Measurements from ENCODE around the gene GALNS. TPM values are rescaled to one million over a fixed set of nuclear protein-coding genes. Genes with fewer than 3 reads are reported as not detected.
A peak's percentile ranks its signal among the peaks of the same experiment; 100 is the strongest.

The GALNS gene
- total RNA-seq, 1 donor from 2014 or later = 15.8 TPM

DNA sequence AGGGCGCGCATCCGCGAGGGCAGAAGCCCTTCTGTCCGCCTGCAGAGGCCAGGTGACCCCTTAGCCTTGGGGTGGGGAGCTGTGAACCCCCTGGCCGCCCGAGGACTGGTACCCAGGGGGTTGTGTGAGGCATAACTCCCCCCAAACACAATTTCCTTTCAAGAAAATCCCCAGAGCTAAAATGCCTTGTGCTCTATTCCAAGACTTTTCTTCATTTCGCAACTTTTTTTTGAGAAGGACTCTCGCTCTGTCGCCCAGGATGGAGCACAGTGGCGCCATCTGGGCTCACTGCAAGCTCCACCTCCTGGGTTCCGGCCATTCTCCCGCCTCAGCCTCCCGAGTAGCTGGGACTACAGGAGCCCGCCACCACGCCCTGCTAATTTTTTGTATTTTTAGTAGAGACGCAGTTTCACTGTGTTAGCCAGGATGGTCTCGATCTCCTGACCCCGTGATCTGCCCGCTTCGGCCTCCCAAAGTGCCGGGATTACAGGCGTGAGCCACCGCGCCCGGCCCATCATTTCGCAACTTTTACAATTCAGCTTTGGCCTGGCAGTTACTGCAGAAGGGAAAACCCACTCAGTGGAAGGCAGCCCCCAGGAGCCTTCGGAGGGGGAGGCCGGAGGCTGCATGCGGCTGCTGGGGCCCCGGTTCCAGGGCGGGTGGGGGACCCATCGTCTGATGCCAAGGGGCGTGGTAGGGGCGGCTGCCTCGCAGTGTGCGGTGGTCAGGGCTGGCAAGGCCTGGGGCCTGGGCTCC lies 44.1 kb downstream of the GALNS start:
- DNase-seq (ENCODE audit: missing footprints) (peak; percentile 82), ATAC-seq (peak; percentile 13)
- intact Hi-C loops (cut with DNase I) = loop anchor here (1.0 to 5.0 kb wide), 4 partner anchors 45 to 405 kb away; partner anchors contain the start of genes CDH15, TRAPPC2L and ZNF778

DNA sequence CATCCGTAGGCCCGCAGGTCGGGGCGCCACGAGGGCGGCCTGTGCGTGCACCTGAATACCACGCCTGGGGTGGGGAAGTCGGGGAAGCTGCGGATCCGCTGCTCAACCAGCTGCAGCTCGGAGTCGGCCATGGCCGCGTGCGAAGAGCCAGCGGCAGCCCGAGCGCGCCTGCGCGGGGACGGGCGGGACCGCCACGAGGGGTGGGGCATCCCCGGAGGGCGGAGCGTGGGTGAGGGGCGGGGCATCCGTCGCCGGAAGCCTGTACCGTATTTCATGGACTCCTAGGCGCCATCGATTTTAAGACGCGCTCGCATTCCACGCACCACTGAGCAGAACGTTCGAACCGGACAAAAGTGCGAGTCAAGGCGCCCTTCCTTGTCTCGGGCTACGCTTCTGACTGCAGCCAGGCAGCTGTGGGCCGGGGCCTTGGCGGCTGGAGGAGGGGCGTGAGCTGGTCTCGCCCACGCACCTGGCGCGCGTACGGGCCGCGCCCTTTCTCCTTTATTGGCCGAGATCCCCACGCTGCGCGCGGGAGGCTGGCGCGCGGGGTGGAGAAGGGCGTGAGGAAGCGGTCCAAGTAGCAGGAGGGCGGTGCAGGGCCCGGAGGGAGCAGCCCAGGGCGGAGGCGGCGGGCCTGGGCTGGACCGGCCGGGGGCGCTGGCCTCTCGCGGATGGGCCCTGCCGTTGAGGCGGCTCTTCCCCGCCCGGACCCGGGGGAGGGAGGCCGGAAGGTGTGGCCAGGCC lies 44.8 kb downstream of the GALNS start, which contains the start of gene APRT:
TSS of gene APRT (minus strand) at position 160 of the 744 bp plus-strand sequence. CDS start at position 131, 29 bp downstream.
- intact Hi-C loops (cut with DNase I) = loop anchor here (1.0 to 5.0 kb wide), 4 partner anchors 45 to 405 kb away; partner anchors contain the start of genes CDH15, TRAPPC2L and ZNF778
- DNase-seq (ENCODE audit: missing footprints) (peak; percentile 96), ATAC-seq (peak; percentile 94)

- intact Hi-C loops (cut with DNase I) = loop anchor here (5.0 kb wide), 3 partner anchors 131 to 406 kb away; partner anchors contain the start of genes CDH15 and ZNF778
- DNase-seq (ENCODE audit: missing footprints) (peak; percentile 90), ATAC-seq (peak; percentile 74)
These were observed 45.6 kb downstream of the GALNS start for GRCh38 chr16:88810912-88811768.

GRCh38 chr16:88810166-88810911 lies 46.4 kb downstream of the GALNS start:
- DNase-seq (ENCODE audit: missing footprints) = no peak
- intact Hi-C loops (cut with DNase I) = loop anchor here (5.0 kb wide), 3 partner anchors 132 to 407 kb away; partner anchors contain the start of genes CDH15 and ZNF778
- ATAC-seq = no peak

DNA sequence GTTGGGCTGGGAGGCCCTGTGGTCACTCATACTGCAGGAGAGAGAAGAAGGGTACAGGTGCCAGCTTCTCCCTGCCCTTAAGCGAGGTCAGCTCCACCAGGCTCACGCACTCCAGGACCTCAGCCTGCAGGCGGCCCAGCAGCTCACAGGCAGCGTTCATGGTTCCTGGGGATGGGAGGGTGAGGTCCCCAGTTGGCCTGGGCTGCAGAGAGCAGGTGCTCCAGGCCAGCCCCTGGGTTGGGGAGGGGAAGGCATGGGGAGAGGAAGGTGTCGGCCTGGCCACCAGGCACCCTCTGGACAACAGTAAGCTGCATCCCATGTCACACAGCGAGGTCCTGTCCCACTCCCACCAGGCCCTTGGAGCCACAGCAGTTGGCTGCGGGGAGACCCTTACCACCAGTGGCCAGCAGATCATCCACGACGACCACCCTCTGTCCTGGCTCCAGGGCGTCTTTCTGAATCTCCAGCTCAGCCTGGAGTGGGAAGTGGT lies 47.0 kb downstream of the GALNS start:
- DNase-seq (ENCODE audit: missing footprints) = no peak
- intact Hi-C loops (cut with DNase I) = loop anchor here (5.0 kb wide), 3 partner anchors 133 to 408 kb away; partner anchors contain the start of genes CDH15 and ZNF778

DNA sequence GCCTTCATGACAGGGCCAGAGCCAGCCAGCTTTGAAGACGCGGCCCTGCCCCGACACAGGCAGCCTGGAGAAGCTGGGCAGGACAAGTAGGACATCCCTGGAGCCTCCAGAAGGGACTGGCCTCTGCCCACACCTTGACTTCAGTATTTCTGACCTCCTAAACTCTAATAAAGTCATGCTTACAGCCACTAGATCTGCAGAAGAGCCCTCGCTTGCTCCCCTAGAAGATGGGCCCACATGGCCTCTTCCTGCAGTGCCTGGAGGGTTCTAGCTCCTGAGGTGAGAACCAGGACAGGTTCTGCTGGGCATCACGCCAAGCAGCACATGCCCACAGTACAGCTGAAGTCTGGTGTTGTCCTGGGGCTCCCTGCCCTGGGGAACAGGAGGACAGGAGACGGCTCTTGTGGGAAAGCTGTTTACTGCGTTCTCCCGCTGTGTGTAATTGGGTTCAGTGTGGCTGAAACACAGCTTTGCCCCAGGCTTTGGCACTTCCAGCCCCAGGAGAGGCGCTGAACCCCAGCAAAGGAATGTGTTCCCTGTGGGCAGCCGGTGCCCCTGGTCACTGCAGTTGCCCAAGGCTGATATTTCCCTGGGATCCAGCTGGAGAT lies 47.6 kb downstream of the GALNS start:
- ATAC-seq = no peak
- DNase-seq (ENCODE audit: missing footprints) = no peak
- intact Hi-C loops (cut with DNase I) = no loop called here

More for the DNA sequence above, 47.0 kb downstream of the GALNS start:
- ATAC-seq = no peak

GRCh38 chr16:88807626-88808453 lies 48.9 kb downstream of the GALNS start:
- intact Hi-C loops (cut with DNase I) = no loop called here
- DNase-seq (ENCODE audit: missing footprints) (no peak), ATAC-seq (no peak)

DNA sequence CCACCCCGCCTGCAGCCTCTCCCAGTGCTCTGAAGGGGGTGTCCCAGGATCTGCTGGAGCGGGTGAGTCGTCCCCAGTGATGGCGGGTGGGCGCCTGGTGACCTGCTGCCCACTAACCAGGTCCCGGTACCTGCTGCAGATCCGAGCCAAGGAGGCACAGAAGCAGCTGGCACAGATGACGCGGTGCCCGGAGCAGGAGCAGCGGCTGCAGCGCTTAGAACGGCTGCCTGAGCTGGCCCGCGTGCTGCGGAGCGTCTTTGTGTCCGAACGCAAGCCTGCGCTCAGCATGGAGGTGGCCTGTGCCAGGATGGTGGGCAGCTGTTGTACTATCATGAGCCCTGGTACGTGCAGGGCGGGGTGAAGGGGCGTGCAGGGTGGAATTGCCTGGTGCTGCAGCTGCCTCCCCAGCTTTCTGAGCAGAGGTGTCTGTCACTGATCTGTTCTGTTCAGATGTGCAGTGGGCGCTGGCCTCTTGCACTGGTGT lies 49.6 kb downstream of the GALNS start:
- intact Hi-C loops (cut with DNase I) = no loop called here
- ATAC-seq (no peak), DNase-seq (ENCODE audit: missing footprints) (no peak)

DNA sequence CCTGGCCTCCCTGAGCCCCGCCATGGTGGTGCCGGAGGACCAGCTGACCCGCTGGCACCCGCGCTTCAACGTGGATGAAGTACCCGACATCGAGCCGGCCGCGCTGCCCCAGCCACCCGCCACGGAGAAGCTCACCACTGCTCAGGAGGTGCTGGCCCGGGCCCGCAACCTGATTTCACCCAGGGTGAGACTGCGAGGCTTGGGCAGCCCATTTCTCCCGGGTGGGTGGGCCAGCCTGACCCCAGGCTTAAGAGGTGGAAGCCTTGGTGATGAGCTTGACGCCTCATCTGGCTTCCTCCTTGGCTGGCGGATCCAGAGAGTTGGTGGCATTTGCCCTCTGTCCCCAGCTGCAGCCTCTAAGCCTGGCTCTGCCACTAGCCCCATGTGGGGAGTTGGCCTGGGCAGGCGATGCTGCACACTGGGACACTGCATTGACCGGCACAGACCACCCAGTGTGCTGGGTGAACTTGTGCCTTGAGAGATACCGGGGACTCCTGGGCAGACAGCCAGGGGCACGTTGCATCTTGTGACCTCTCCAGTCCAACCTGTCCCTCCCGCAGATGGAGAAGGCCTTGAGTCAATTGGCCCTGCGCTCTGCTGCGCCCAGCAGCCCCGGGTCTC lies 50.1 kb downstream of the GALNS start:
- no peak for DNase-seq (ENCODE audit: missing footprints)
- ATAC-seq = no peak
- intact Hi-C loops (cut with DNase I) = no loop called here

DNA sequence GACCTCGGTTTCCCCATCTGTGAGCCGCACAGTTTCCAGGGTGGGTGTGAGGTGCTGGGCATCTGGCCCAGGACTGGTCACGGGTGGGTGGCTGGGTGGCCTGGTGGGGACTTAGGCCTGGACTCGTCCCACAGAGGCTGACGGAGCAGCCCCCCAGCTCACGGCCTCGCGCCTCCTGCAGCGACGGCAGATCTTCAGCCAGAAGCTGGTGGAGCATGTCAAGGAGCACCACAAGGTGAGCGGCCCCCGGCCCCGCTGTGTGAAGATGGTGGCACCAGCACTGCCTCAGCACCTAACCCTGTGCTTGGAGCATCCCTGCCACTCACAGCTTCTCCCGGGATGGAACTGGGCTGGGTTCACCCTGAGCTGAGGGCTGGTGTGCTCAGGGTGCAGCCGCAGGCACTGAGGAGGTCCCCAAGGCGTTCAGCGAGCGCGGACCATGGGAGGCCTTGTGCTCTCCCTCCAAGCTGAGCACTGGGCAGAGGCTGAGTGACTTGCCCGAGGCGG lies 50.8 kb downstream of the GALNS start:
- intact Hi-C loops (cut with DNase I) = no loop called here
- DNase-seq (ENCODE audit: missing footprints) = no peak

GRCh38 chr16:88805340-88805715 lies 51.4 kb downstream of the GALNS start:
- ATAC-seq = no peak
- intact Hi-C loops (cut with DNase I) = no loop called here
- DNase-seq (ENCODE audit: missing footprints) = no peak

More for the DNA sequence above, 50.8 kb downstream of the GALNS start:
- ATAC-seq = no peak

DNA sequence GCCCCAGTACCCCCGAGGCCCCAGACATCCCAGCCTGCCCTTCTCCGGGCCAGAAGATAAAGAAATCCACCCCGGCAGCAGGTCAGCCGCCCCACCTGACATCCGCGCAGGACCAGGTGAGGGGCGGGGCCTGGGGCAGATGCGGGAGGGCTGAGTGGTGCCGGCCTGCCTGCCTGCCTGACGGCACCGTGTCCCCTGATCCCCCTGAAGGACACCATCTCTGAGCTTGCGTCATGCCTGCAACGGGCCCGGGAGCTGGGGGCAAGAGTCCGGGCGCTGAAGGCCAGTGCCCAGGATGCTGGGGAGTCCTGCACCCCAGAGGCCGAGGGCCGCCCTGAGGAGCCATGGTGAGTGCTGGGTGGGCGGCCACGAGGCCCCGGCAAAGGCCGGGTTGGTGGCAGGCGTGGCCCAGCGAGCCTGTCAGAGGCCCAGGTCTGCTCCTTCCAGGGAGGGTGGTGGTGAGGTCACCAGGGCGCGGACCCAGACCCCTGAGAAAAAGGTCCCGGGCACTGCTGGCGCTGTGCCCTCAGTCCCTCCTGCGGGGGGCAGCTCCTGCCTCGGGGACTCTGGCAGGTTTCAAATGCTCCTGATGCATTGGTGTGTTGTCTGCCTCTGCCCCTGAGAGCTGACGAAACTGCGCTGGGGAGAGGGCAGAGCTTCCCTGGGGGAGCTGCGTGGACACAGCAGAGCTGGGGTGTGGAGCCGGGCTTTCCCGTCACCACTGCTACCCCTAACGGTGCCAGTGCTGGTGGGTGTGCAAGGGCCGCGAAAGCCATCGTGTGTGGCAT lies 52.0 kb downstream of the GALNS start:
- intact Hi-C loops (cut with DNase I) = no loop called here
- ATAC-seq (no peak), DNase-seq (ENCODE audit: missing footprints) (no peak)

- intact Hi-C loops (cut with DNase I) = no loop called here
- no peak for DNase-seq (ENCODE audit: missing footprints)
- no peak for ATAC-seq
These were observed 52.6 kb downstream of the GALNS start for GRCh38 chr16:88804173-88804551.

GRCh38 chr16:88803264-88803987 lies 53.3 kb downstream of the GALNS start, which contains the start of gene CDT1:
TSS of gene CDT1 (plus strand) at chr16:88803789. CDS start at chr16:88803832, 43 bp downstream.
- DNase-seq (ENCODE audit: missing footprints) (peak; percentile 89), ATAC-seq (peak; percentile 80)
- intact Hi-C loops (cut with DNase I) = no loop called here

DNA sequence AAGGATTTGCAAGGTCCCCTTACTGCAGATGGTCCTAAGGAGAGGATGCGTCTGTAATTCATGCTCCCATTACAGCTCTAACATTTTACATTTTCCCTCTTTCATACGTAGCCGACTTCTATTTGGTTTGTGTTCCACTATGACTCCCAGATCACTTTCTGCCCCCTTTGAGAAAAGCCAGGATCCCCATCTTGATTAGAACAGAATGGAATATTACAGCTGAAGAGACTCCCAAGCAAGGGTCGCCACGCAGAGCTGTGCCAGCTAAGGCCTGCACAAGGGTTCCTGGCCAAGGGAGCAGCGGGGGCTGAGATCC lies 56.5 kb downstream of the GALNS start:
- intact Hi-C loops (cut with DNase I) = no loop called here
- no peak for DNase-seq (ENCODE audit: missing footprints)
- ATAC-seq = no peak
